Umbilical cord (tissue), 2 donors: ENCODE measurements around the gene MRPL48. TPM values are rescaled to one million over a fixed set of nuclear protein-coding genes. Genes with fewer than 3 reads are reported as not detected.

ENCODE experiments used
- DNase-seq: peaks from one replicate; pipeline ENCODE4 v3.0.0-alpha.2; 2015; ENCODE audit warnings: low spot score
- total RNA-seq: library from RNA; depleted of rRNA; stranded (reverse); fragments of >200 nt; gene quantifications from one replicate; pipeline ENCODE4 v1.2.3, GENCODE V29; 2014; ENCODE audit warnings: low replicate concordance; ENCODE audit not compliant: insufficient read depth

The MRPL48 gene
- total RNA-seq, 1 donor from 2014 or later: 22.1 TPM

DNA sequence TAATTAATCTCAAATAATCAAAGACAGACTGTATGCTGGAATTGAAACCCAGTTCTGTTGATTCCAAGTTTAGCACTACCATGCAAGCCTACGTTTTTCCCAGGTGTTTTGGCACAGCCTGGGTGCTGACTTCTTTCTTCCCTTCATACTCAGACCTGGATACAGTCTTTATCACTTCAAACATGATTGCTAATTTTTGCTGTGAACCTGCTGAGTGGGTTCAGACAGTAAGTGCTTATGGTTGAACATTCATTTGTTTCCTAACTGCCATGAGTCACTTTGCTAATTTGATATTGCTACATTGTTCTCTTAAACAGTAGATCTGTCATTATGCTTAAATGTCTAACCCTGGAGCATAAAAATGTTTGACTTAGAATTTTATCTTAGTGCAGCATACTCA, 101.3 kb downstream of the MRPL48 start:
- no peak for DNase-seq

DNA sequence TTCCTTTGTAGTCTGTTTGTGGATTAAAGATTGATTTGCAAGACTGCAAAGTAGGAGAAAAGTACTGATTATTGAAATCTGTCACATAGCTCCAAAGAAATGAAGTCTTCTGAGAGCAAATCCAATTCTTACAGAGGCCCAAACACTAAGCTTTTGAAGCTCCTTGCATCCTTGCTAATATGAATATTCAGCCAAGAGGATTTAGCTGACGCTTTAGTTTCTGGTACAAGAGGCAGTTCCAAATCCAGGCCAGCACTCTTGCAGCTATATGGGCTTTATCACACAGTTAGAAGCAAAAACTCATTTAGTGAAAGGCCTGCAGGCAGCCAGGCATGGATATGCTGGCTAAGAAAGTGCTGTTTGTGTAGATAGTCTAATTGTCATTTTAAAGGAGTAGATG, 101.9 kb downstream of the MRPL48 start:
- peak; percentile 78 for DNase-seq

DNA sequence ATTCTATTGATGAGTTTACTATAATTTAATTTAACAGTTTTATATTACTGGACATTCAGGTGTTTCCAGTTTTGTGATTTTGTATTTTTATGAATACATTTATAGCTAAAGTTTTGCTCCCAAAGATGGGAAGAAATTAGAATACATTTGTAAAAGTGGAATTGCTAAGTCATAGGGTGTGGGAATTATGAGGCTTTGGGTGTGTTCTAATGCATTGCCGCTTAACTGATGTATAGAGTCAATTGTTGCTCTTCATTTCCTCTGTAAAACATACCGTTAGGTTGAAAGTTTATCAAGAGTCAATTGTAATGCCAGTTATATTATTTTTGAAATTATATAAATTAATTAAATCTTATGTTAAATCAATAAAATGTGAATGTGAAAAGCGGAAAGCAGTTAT, 105.4 kb downstream of the MRPL48 start:
- DNase-seq: no peak

DNA sequence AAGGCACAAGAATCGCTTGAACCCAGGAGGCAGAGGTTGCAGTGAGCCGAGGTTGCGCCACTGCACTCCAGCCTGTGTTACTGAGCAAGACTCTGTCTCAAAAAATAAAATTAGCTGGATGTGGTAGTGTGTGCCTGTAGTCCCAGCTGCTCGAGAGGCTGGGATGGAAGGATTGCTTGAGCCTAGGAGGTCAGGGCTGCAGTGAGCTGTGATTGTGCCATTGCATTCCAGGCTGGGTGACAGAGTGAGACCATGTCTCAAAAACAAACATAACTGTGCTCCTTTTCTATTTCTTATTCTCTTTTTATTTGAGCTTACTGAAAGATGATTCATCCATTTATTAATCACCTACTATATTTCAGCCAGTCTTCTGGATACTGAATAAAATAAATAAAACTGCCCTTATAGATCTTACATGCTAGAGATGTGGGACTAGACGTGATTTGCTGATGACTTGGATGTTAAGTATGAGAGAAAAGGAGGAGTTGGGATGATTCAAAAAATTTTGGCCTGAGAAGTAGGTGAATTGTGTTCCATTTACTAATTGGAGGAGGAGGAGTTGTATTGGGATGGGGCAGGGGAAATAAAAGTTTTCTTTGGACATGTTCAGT, 107.2 kb downstream of the MRPL48 start:
- DNase-seq: no peak

DNA sequence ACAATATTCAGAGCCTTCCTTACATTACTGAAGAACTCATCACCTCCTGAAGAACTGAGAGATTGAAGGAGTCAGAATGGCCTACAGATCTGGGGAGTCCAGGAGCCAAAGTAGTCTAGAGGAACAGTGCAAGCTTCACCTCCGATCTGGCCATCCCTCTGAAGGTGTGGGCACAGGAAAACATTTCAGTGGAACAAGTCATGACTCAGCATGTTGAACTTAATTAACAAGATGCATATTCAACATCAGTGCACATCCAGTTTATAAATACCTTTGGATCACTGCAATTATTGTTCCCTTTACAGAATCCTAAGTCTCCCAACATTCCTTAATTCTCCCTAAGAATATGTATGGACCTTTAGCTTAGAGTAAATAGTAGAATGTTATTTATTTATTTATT, 114.6 kb downstream of the MRPL48 start:
- DNase-seq: no peak

DNA sequence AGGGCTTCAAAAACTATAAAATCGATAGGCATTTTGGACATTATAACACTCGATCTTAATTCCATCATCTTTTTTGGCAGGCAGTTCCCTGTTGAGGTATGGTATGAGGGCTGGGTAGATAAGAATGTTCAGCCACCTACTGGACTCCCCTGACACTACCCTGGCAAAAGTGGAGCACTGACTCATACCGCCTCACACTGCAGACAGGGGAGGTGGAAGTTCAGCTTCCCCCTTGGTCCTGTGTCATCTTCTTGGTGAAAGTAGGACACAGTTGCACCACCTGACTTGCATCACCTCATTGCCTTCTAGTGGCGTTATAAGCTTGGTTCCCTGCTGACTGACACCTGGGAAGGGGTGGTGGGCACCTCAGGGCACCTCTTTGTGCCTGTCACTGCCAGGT, 119.5 kb downstream of the MRPL48 start:
- no peak for DNase-seq

DNA sequence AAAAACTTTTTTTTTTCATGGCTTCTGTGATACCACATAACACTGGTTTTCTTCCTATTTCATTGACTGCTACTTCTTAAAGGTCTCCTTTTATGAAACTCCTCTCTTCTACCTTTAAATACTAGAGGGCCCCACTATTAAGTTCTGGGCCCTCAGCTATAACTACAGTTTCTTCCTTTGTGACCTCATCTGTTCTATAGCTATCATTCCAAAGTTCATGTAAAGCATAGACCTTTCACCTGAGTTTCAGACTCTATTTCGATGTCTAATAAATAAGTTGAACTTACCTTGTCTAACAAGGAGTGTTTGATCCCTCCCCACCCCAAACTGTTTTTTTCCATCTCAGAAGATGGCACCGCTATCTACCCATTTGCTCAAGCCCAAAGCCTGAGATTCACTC, 124.4 kb downstream of the MRPL48 start:
- no peak for DNase-seq

DNA sequence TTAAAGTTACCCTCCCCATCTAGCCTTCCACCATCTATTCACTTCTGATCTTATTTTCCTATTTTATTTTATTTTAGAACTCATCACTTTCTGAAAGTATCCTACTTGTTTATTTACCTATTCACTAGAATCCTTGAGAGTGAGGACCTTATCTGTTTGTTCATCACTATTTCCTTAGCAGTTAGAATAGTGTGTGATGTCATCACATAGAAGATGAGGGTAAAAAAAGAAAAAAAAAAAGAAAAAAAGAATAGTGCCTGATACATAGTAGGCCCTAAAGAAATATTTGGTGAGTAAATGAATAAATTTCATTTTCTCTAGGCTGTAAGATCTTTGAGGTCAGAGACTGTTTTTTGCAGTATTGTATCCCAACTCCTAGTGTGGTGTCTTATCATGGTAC, 125.8 kb downstream of the MRPL48 start:
- DNase-seq: no peak

DNA sequence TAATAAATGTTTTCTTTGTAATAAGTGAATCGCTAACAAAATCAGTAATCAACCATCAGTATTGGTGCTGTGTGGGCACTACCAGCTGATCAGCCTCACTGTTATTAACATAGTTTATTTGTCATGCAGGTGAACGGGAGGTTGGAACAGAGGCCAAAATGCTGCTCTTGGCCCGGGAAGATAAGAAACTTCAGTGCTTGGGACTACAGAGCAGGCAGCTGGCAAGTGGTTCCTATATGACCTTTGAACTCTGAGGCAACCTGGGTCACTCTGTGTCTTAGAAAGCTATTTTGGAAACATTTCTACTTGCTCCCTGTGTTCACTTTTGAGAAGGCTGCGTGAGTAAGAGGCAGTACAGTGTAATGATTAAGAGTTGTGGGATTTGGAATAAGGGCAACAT, 126.6 kb downstream of the MRPL48 start:
- DNase-seq: no peak

Other genes starting within 250 kb of the MRPL48 start
- gene FAM168A, start 189.8 kb upstream of the MRPL48 start, total RNA-seq: 22.6 TPM
- 5.5 TPM for gene PLEKHB1, start 141.3 kb upstream of the MRPL48 start, total RNA-seq
- gene RAB6A, start 26.8 kb upstream of the MRPL48 start, total RNA-seq: 73.4 TPM
- gene COA4, start 89.0 kb downstream of the MRPL48 start, total RNA-seq: 35.6 TPM
- gene PAAF1, start 89.1 kb downstream of the MRPL48 start, total RNA-seq: 12.5 TPM
- gene DNAJB13, start 163.2 kb downstream of the MRPL48 start, total RNA-seq: 3.6 TPM
- gene UCP2, start 195.0 kb downstream of the MRPL48 start, total RNA-seq: 3.1 TPM
- 0.24 TPM for gene UCP3, start 221.2 kb downstream of the MRPL48 start, total RNA-seq